HepG2 (cell line): ENCODE data around the gene SUSD6. TPM values are rescaled to one million over a fixed set of nuclear protein-coding genes. Genes with fewer than 3 reads are reported as not detected.
A peak's percentile ranks its signal among the peaks of the same experiment; 100 is the strongest.

ENCODE experiments used
- ARID5B ChIP-seq: IDR thresholded peaks from 2 replicates; pipeline ENCODE4 v1.4.0; 2020; ENCODE audit warnings: mild to moderate bottlenecking, missing genetic modification reagents
- GZF1 ChIP-seq: sonication (generic); formaldehyde crosslinking; IDR thresholded peaks from 2 replicates; pipeline ENCODE4 v1.5.1; 2020; ENCODE audit warnings: mild to moderate bottlenecking, missing genetic modification reagents
- PAXIP1 ChIP-seq: sonication (generic); formaldehyde crosslinking; conservative IDR thresholded peaks from 2 replicates; pipeline ENCODE4 v1.4.0; 2020; ENCODE audit warnings: mild to moderate bottlenecking, missing genetic modification reagents, moderate library complexity
- RCOR2 ChIP-seq: IDR thresholded peaks from 2 replicates; pipeline ENCODE4 v1.6.1; 2016; ENCODE audit warnings: missing biosample characterization, missing genetic modification reagents
- ZHX2 ChIP-seq, 2 experiments: sonication (generic) in 1 of 2; formaldehyde crosslinking in 1 of 2; IDR thresholded peaks; 2 replicates each; pipeline versions ENCODE4 v1.6.1 to v1.9.0; 2014 to 2022; ENCODE audit warnings: antibody characterized with exemption in 1 of 2, borderline replicate concordance in 1 of 2, inconsistent platforms in 1 of 2, low read depth in 1 of 2, missing genetic modification reagents in 1 of 2
- ZNF451 ChIP-seq: sonication (generic); formaldehyde crosslinking; IDR thresholded peaks from 2 replicates; pipeline ENCODE4 v1.5.0; 2020; ENCODE audit warnings: mild to moderate bottlenecking, missing genetic modification reagents
- ZNF562 ChIP-seq: sonication (generic); formaldehyde crosslinking; IDR thresholded peaks from 2 replicates; pipeline ENCODE4 v1.8.0; 2022; ENCODE audit warnings: missing genetic modification reagents, borderline replicate concordance
- ZNF572 ChIP-seq: sonication (generic); formaldehyde crosslinking; IDR thresholded peaks from 2 replicates; pipeline ENCODE4 v1.5.1; 2020; ENCODE audit warnings: mild to moderate bottlenecking, missing genetic modification reagents
- ZNF589 ChIP-seq: sonication (generic); formaldehyde crosslinking; conservative IDR thresholded peaks from 2 replicates; pipeline ENCODE4 v1.8.0; 2022; ENCODE audit warnings: mild to moderate bottlenecking, moderate library complexity, missing genetic modification reagents
- ZSCAN5A ChIP-seq: sonication (generic); formaldehyde crosslinking; IDR thresholded peaks from 2 replicates; pipeline ENCODE4 v1.8.0; 2022; ENCODE audit warnings: mild to moderate bottlenecking, missing genetic modification reagents, borderline replicate concordance
- polyA plus RNA-seq, 8 experiments: library from polyadenylated mRNA; depleted of rRNA in 3 of 8; stranded (reverse) in 7 of 8; unstranded in 1 of 8; fragments of >200 nt; fragmentation: Illumina TruSeq in 4 of 8; extraction: Trizol in 4 of 8; gene quantifications; 2 replicates each; pipeline versions ENCODE4 v1.2.1 to v1.2.3, GENCODE V29; 2011 to 2016; ENCODE audit warnings: low read depth in 4 of 8, missing spikeins in 1 of 8, mixed read lengths in 1 of 8; ENCODE audit not compliant: insufficient read depth in 1 of 8
- total RNA-seq, 5 experiments: library from RNA; depleted of rRNA; stranded (reverse); fragments of >200 nt; fragmentation: Illumina TruSeq; extraction: Trizol; gene quantifications; 2 replicates each; pipeline ENCODE4 v1.2.3, GENCODE V29; 2016; ENCODE audit warnings: low read depth in 1 of 5

SUSD6 gene
- total and polyA plus RNA-seq, 2 of the 13 experiments (the other 11 are each of a cell fraction or from before 2014, with no cell fraction given) = 7.2 to 7.4 TPM

GRCh38 chr14:69726761-69727511 is 115.5 kb downstream of the SUSD6 start (continued):
- TF ChIP-seq PAXIP1 (CRISPR knock-in tag) (0 out of 2 replicates have a peak, but pooled peaks have one; percentile 23), ARID5B (CRISPR knock-in tag) (peak; percentile 23; the same call in 1 of the 2 replicates), ZSCAN5A (no peak), ZHX2 (IDR thresholded peaks at IDR 0.05; ENCODE audit: low read depth) (no peak), ZHX2 (CRISPR knock-in tag; IDR thresholded peaks at IDR 0.05; ENCODE audit: borderline replicate concordance) (no peak), GZF1 (CRISPR knock-in tag) (no peak), ZNF451 (CRISPR knock-in tag) (peak; percentile 67; the same call in 1 of the 2 replicates), ZNF562 (CRISPR knock-in tag) (no peak), ZNF589 (CRISPR knock-in tag) (no peak), ZNF572 (no peak; the same call in 1 of the 2 replicates), RCOR2 (CRISPR knock-in tag) (no peak)
